Peyer's patch (tissue), 4 donors: ENCODE measurements around the gene ODAD4. TPM values are rescaled to one million over a fixed set of nuclear protein-coding genes. Genes with fewer than 3 reads are reported as not detected.

ENCODE experiments used
- DNase-seq, 3 donors: peaks; one replicate each; pipeline ENCODE4 v3.0.0-alpha.2; 2017 to 2019
- H3K27ac ChIP-seq, 4 donors: fragments of 200-600 bp; sonication (generic); one replicate each; pipeline ENCODE4 v1.5.1; 2016 to 2019
- H3K27me3 ChIP-seq, 2 donors: fragments of 200-600 bp; sonication (generic); one replicate each; pipeline ENCODE4 v1.5.1; 2019
- H3K36me3 ChIP-seq, 3 donors: fragments of 200-600 bp; sonication (generic); one replicate each; pipeline ENCODE4 v1.5.1; 2016 to 2019
- H3K4me1 ChIP-seq, 4 donors: fragments of 200-600 bp; sonication (generic); one replicate each; pipeline ENCODE4 v1.5.1; 2016 to 2019
- H3K4me3 ChIP-seq, 4 donors: fragments of 200-600 bp; sonication (generic); 1 replicate in 3 of 4; 2 replicates in 1 of 4; pipeline ENCODE4 v1.5.1; 2016 to 2019; ENCODE audit warnings: mild to moderate bottlenecking in 1 of 4
- H3K9me3 ChIP-seq, 4 donors: fragments of 200-600 bp; sonication (generic); one replicate each; pipeline ENCODE4 v1.5.1; 2016 to 2019; ENCODE audit warnings: mild to moderate bottlenecking in 1 of 4
- POLR2A ChIP-seq, 2 donors: fragments of 450-650 bp; IDR thresholded peaks; one replicate each; pipeline ENCODE4 v1.5.1; 2017; ENCODE audit warnings: antibody characterized with exemption in 2 of 2, mild to moderate bottlenecking in 2 of 2, moderate library complexity in 2 of 2
- total RNA-seq, 4 donors: library from RNA; depleted of rRNA; stranded (reverse); fragments of >200 nt; gene quantifications; one replicate each; pipeline ENCODE4 v1.1.0, GENCODE V29; 2016
- TF ChIP-seq, protein P1 (sequence below), 6 experiments: fragments of 450-650 bp in 4 of 6; fragments of 200-600 bp in 2 of 6; sonication (generic) in 1 of 6; IDR thresholded peaks; one replicate each; pipeline ENCODE4 v1.5.1; 2017 to 2019; ENCODE audit warnings: antibody characterized with exemption in 6 of 6, mild to moderate bottlenecking in 3 of 6, moderate library complexity in 1 of 6

ODAD4 gene
- total RNA-seq, 4 donors from 2014 or later: 2.1 TPM; not detected in 3

DNA sequence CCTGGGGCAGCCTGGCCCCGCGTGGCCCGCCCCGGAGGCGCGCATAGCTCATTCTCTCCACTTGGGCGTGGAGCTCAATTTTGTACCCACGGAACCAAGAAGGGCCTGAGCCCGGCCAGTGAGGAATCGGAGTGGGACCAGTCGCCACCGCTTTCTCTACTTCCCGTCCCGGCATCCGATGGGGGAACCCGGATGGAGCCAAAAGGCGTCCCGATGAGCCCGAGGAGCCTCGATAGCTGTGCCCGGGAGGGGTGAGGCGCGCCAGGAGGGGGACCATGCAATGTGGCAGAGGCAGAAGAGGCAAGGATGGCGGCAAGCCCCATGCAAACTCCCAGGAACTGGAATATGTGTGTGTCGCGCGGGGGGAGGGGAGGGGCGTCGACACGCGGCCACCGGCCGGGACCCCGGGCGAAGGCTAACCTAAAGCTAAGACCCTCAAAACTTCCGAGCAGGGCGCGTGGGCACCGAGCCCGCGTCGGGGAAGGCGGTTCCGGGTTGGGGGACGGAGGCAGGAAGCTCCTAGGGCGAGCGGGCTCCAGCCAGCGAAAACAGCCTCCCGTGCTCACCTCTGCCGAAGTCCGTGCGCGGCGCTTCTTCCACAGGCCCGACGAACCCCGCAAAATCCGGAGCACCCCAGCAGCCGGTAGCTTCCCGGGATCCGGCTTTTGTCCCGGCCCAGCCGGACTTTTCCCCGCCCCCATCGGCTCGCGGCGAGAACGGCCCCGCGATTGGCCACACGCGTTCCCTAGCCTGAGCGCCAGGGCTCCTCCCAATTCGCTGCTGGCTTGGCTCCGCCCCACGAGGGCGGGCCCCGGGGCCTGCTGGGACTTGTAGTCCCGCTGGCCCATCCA lies 11.9 kb upstream of the ODAD4 start, which contains the start of gene ACLY:
Gene ACLY, minus strand, starts transcription at position 638 of the 851 bp plus-strand sequence. CDS start 5,078 bp downstream, outside the sequence.
- no peaks in the 10 kb centered on the region for H3K9me3 ChIP-seq
- peaks cover 0 to 50% (median 6%) of the 10 kb centered on the region in 4 donors for H3K4me1 ChIP-seq
- DNase-seq: peak; percentile 96 to 99 (median 98)
- peaks cover 0 to under 1% (median 0%) of the 10 kb centered on the region in 3 donors for H3K36me3 ChIP-seq
- TF ChIP-seq, protein P1, sequence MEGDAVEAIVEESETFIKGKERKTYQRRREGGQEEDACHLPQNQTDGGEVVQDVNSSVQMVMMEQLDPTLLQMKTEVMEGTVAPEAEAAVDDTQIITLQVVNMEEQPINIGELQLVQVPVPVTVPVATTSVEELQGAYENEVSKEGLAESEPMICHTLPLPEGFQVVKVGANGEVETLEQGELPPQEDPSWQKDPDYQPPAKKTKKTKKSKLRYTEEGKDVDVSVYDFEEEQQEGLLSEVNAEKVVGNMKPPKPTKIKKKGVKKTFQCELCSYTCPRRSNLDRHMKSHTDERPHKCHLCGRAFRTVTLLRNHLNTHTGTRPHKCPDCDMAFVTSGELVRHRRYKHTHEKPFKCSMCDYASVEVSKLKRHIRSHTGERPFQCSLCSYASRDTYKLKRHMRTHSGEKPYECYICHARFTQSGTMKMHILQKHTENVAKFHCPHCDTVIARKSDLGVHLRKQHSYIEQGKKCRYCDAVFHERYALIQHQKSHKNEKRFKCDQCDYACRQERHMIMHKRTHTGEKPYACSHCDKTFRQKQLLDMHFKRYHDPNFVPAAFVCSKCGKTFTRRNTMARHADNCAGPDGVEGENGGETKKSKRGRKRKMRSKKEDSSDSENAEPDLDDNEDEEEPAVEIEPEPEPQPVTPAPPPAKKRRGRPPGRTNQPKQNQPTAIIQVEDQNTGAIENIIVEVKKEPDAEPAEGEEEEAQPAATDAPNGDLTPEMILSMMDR (IDR thresholded peaks at IDR 0.05): peak in 2 of 6 experiments; percentile 13 to 15
- TF ChIP-seq POLR2A (IDR thresholded peaks at IDR 0.05): peak; percentile 86 to 92
- H3K4me3 ChIP-seq: peak within 1 kb of the TSS; percentile 83 to 94 (median 86)
- H3K27ac ChIP-seq: peak within 1 kb of the TSS; percentile 87 to 92 (median 90)
- H3K27me3 ChIP-seq: no peaks in the 10 kb centered on the region

DNA sequence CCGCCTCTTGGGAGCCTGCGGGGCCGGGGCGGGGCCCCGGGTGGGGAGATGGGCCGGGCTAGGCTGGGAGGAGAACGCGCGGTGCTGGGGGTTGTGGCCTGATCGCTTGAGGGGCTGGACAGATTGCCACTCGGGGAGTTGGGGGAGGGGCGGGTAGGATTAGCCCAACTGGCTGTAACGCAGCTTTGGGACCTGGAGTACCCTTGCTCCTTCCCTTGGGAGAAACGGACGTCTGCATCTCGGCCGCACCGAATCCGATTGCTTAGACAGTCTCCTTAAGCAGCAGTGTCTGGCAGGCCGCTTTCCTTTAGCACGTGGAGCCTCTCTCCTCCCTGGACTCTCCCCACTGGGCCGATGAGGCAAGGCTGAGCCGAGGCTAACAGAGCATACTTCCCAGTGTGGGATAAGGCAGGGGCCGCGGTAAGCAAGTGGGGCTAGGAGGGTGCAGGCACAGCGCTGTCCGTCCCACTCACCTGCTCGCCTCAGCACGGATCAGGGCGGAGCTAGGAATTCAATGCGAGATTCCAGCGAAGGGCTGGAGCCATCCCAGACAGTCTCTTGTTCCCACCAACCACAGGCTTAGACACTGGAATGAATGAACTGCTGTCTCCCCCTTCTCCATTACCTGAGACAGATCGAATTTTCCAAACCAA lies 11.1 kb upstream of the ODAD4 start:
- Histone ChIP-seq H3K36me3 (no peaks in the 10 kb centered on the region), H3K27ac (peak overlapping the region; percentile 48 to 92 (median 88)), H3K4me3 (peak overlapping the region; percentile 83 to 94 (median 86)), H3K9me3 (no peaks in the 10 kb centered on the region), H3K4me1 (peaks cover 0 to 43% (median 6%) of the 10 kb centered on the region in 4 donors), H3K27me3 (no peaks in the 10 kb centered on the region)
- no peak for DNase-seq
- no peak for TF ChIP-seq POLR2A (IDR thresholded peaks at IDR 0.05)
- TF ChIP-seq, protein P1 (IDR thresholded peaks at IDR 0.05): no peak

DNA sequence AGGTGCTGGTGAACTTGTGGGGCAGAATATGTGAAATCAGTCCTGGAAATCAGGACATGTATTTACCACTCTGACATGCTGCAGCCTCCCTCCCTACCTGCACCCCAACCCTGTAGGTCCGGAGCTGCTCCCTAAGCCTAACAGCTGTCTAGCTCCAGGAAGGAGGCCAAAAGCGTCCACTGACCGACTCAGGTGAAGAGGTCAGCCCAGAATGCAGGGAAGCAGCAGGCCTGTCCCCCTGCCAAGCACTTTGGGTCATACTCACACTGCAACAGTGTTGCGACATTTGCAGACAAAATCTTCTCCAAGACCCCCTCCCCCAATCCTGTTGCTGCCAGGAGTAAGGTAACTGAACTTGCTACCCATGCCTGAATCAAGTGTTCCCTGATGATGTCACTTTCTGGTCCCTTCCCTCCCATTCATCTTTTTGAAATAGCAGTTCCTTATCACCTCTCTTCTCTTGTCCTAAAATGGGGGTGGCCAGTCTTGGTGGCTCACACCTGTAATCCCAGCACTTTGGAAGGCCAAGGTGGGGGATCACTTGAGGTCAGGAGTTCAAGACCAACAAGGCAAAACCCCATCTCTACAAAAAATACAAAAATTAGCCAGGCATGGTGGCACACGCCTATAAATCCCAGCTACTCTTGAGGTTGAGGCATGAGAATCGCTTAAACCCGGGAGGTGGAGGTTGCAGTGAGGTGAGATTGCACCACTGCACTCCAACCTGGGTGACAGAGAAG lies 10.4 kb upstream of the ODAD4 start:
- H3K9me3 ChIP-seq: no peaks in the 10 kb centered on the region
- no peak for DNase-seq
- no peaks in the 10 kb centered on the region for H3K36me3 ChIP-seq
- peaks cover 0 to 36% (median 6%) of the 10 kb centered on the region in 4 donors for H3K4me1 ChIP-seq
- H3K4me3 ChIP-seq: peak overlapping the region in 2 of 4 donors; percentile 84 to 89
- H3K27me3 ChIP-seq: no peaks in the 10 kb centered on the region
- no peak for TF ChIP-seq POLR2A (IDR thresholded peaks at IDR 0.05)
- TF ChIP-seq, protein P1 (IDR thresholded peaks at IDR 0.05): no peak
- H3K27ac ChIP-seq: peak overlapping the region in 2 of 4 donors; percentile 87 to 92

DNA sequence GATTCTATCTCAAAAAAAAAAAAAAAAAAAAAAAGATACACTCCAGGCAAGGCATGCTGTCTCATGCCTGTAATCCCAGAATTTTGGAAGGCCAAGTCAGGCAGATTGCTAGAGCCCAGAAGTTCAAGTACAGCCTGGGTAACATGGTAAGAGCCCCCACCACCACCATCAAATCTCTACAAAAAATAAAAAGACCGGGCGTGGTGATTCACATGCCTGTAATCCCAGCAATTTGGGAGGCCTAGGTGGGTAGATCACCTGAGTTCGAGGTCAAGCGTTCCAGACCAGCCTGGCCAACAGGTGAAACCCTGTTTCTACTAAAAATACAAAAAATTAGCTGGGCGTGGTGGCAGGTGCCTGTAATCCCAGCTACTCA lies 9.8 kb upstream of the ODAD4 start:
- Histone ChIP-seq H3K27ac (no peak overlapping the region), H3K27me3 (no peaks in the 10 kb centered on the region), H3K4me3 (no peak overlapping the region), H3K9me3 (no peaks in the 10 kb centered on the region), H3K36me3 (no peaks in the 10 kb centered on the region), H3K4me1 (peaks cover 0 to 30% (median 6%) of the 10 kb centered on the region in 4 donors)
- TF ChIP-seq, protein P1 (IDR thresholded peaks at IDR 0.05): no peak
- no peak for TF ChIP-seq POLR2A (IDR thresholded peaks at IDR 0.05)
- DNase-seq: no peak

DNA sequence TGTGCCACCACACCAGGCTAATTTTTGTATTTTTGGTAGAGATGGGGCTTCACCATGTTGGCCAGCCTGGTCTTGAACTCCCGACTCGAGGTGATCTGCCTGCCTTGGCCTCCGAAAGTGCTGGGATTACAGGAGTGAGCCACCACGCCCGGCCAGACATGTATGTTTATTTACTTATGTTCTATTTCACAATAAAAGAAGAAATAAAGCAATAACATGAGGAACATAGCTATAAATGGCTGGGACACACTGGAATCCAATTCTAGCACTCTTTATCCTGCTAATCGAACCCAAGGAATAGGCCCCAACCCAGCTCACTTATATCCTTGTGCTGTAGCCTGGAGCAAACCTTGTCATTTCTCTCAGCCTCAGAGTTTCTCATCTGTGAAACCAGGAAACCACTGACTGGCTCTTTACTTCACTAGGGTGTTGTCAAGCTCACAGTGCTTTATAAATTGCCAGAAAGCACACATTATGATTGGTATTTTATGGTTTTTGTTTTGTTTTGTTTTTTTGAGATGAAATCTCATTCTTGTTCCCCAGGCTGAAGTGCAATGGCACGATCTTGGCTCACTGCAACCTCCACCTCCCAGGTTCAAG lies 4.3 kb upstream of the ODAD4 start:
- Histone ChIP-seq H3K4me3 (no peak overlapping the region), H3K4me1 (peaks cover 0 to 6% (median 0%) of the 10 kb centered on the region in 4 donors), H3K27me3 (no peaks in the 10 kb centered on the region), H3K9me3 (no peaks in the 10 kb centered on the region), H3K27ac (no peak overlapping the region), H3K36me3 (no peaks in the 10 kb centered on the region)
- DNase-seq: no peak
- TF ChIP-seq, protein P1 (IDR thresholded peaks at IDR 0.05): no peak
- TF ChIP-seq POLR2A (IDR thresholded peaks at IDR 0.05): no peak
